Measurements from ENCODE around the gene POLR1E. TPM values are rescaled to one million over a fixed set of nuclear protein-coding genes. Genes with fewer than 3 reads are reported as not detected.

The POLR1E gene
- total RNA-seq, 1 donor from 2014 or later: 38.6 TPM

DNA sequence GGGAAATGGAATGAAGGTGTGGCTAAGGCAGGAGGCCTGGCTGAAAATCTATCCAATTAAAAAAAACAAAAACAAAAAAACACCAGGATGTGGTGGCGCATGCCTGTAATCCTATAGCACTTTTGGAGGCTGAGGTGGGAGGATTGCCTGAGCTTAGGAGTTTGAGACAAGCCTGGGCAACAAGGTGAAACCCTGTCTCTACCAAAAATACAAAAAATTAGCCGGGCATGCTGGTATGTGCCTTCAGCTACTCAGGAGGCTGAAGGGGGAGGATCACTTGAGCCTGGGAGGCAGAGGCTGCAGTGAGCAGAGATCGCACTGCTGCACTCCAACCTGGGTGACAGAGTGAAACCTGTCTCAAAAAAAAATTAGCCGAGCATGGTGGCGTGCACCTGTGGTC lies 42.2 kb upstream of the POLR1E start:
- peaks cover 25% of the 10 kb centered on the region for H3K36me3 Mint-ChIP-seq
- Histone ChIP-seq H3K9ac (no peak overlapping the region), H3K27ac (no peak overlapping the region), H2AFZ (replicated peaks) (no peak overlapping the region), H3K79me2 (ENCODE audit: low read depth) (peaks cover 85% of the 10 kb centered on the region), H3F3A (ENCODE audit: low read depth) (peaks cover 7% of the 10 kb centered on the region), H3K4me3 (no peak overlapping the region), H3K9me3 (ENCODE audit: low read depth) (no peaks in the 10 kb centered on the region), H3K4me1 (peaks cover 12% of the 10 kb centered on the region), H3K27me3 (no peaks in the 10 kb centered on the region), H4K20me1 (ENCODE audit: low read depth) (peaks cover 67% of the 10 kb centered on the region), H3K36me3 (no peaks in the 10 kb centered on the region), H3K4me2 (no peak overlapping the region)
- H3K4me3 Mint-ChIP-seq: no peak overlapping the region
- TF ChIP-seq EZH2 (IDR thresholded peaks at IDR 0.05) (no peak), EZH2phosphoT487 (IDR thresholded peaks at IDR 0.05) (no peak)
- TF ChIP-seq, protein P1, sequence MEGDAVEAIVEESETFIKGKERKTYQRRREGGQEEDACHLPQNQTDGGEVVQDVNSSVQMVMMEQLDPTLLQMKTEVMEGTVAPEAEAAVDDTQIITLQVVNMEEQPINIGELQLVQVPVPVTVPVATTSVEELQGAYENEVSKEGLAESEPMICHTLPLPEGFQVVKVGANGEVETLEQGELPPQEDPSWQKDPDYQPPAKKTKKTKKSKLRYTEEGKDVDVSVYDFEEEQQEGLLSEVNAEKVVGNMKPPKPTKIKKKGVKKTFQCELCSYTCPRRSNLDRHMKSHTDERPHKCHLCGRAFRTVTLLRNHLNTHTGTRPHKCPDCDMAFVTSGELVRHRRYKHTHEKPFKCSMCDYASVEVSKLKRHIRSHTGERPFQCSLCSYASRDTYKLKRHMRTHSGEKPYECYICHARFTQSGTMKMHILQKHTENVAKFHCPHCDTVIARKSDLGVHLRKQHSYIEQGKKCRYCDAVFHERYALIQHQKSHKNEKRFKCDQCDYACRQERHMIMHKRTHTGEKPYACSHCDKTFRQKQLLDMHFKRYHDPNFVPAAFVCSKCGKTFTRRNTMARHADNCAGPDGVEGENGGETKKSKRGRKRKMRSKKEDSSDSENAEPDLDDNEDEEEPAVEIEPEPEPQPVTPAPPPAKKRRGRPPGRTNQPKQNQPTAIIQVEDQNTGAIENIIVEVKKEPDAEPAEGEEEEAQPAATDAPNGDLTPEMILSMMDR (IDR thresholded peaks at IDR 0.05): no peak
- no peak for DNase-seq (ENCODE audit: low spot score)
- H3K27ac Mint-ChIP-seq: no peak overlapping the region
- peaks cover 2% of the 10 kb centered on the region for H3K4me1 Mint-ChIP-seq
- no peaks in the 10 kb centered on the region for H3K9me3 Mint-ChIP-seq
- no peaks in the 10 kb centered on the region for H3K27me3 Mint-ChIP-seq (ENCODE audit: insufficient read depth, low read depth)

DNA sequence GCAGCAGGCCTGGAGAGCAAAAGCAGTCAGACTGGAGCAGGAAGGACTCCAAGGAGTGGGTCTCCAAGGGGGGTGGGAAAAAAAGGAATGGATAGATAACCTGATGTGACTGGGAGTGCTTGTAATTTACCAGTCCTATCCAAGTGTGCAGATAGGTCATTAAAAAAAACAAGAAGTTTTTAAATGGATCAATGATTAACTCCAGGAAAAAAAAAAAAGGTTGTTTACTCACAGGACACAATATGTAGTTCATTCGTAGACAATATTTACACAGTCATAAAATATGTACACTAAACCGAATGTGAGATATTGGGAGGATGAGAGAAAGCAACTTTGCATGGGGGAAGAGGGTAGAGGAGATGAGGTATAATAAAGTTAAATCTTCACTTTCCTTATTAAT lies 40.9 kb upstream of the POLR1E start:
- Histone ChIP-seq H4K20me1 (ENCODE audit: low read depth) (peaks cover 56% of the 10 kb centered on the region), H3K27me3 (no peaks in the 10 kb centered on the region), H2AFZ (replicated peaks) (no peak overlapping the region), H3K79me2 (ENCODE audit: low read depth) (peaks cover 85% of the 10 kb centered on the region), H3K4me3 (no peak overlapping the region), H3K27ac (no peak overlapping the region), H3K9ac (no peak overlapping the region), H3K4me2 (no peak overlapping the region), H3K4me1 (peaks cover 20% of the 10 kb centered on the region), H3F3A (ENCODE audit: low read depth) (peaks cover 13% of the 10 kb centered on the region), H3K9me3 (ENCODE audit: low read depth) (no peaks in the 10 kb centered on the region), H3K36me3 (no peaks in the 10 kb centered on the region)
- TF ChIP-seq EZH2 (IDR thresholded peaks at IDR 0.05) (no peak), EZH2phosphoT487 (IDR thresholded peaks at IDR 0.05) (no peak)
- TF ChIP-seq, protein P1 (IDR thresholded peaks at IDR 0.05): no peak
- Mint-ChIP-seq H3K36me3 (peaks cover 22% of the 10 kb centered on the region), H3K4me3 (no peak overlapping the region), H3K27me3 (ENCODE audit: insufficient read depth, low read depth) (no peaks in the 10 kb centered on the region), H3K9me3 (no peaks in the 10 kb centered on the region), H3K27ac (no peak overlapping the region), H3K4me1 (peaks cover 5% of the 10 kb centered on the region)
- no peak for DNase-seq (ENCODE audit: low spot score)

DNA sequence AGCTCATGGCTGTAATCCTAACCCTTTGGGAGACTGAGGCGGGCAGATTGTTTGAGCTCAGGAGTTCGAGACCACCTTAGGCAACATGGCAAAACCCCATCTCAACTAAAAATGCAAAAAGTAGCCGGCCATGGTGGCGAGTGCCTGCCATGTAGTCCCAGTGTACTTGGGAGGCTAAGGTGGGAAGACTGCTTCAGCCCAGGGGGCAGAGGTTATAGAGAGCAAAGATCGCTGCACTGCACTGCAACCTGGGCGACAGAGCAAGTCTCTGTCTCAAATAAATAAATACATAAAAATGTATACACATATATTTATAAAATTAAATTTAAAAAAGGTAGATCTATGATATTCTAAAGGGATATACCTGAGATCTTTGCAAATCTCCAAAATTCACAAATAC lies 39.9 kb upstream of the POLR1E start:
- no peak overlapping the region for H3K27ac ChIP-seq
- no peaks in the 10 kb centered on the region for H3K27me3 Mint-ChIP-seq (ENCODE audit: insufficient read depth, low read depth)
- peaks cover 10% of the 10 kb centered on the region for H3K4me1 Mint-ChIP-seq
- no peak overlapping the region for H3K4me2 ChIP-seq
- H3K36me3 Mint-ChIP-seq: peaks cover 27% of the 10 kb centered on the region
- H3K36me3 ChIP-seq: no peaks in the 10 kb centered on the region
- H2AFZ ChIP-seq (replicated peaks): no peak overlapping the region
- no peaks in the 10 kb centered on the region for H3K9me3 ChIP-seq (ENCODE audit: low read depth)
- H3K27ac Mint-ChIP-seq: no peak overlapping the region
- H4K20me1 ChIP-seq (ENCODE audit: low read depth): peaks cover 46% of the 10 kb centered on the region
- H3F3A ChIP-seq (ENCODE audit: low read depth): peaks cover 21% of the 10 kb centered on the region
- TF ChIP-seq, protein P1 (IDR thresholded peaks at IDR 0.05): no peak
- TF ChIP-seq EZH2 (IDR thresholded peaks at IDR 0.05) (no peak), EZH2phosphoT487 (IDR thresholded peaks at IDR 0.05) (no peak)
- no peaks in the 10 kb centered on the region for H3K27me3 ChIP-seq
- H3K4me3 Mint-ChIP-seq: no peak overlapping the region
- no peak overlapping the region for H3K9ac ChIP-seq
- peaks cover 30% of the 10 kb centered on the region for H3K4me1 ChIP-seq
- DNase-seq (ENCODE audit: low spot score): no peak
- H3K4me3 ChIP-seq: no peak overlapping the region
- H3K79me2 ChIP-seq (ENCODE audit: low read depth): peaks cover 83% of the 10 kb centered on the region
- H3K9me3 Mint-ChIP-seq: no peaks in the 10 kb centered on the region
